Activated CD8-positive, alpha-beta memory T cell treated with anti-CD3 and anti-CD28 coated beads, Interleukin-2, amount 50 U/mL, for 24 hours (primary cell): ENCODE measurements around the gene SH3RF3.

Source experiments
- DNase-seq: peaks from one replicate; pipeline ENCODE4 v3.0.0-alpha.2; 2020; ENCODE audit errors: extremely low read depth

SH3RF3 gene

GRCh38 chr2:109409321-109410038 lies 280.5 kb downstream of the SH3RF3 start:
- no peak for DNase-seq

GRCh38 chr2:109410039-109410815 lies 281.2 kb downstream of the SH3RF3 start:
- no peak for DNase-seq

GRCh38 chr2:109411640-109412325 lies 282.8 kb downstream of the SH3RF3 start:
- no peak for DNase-seq

GRCh38 chr2:109415581-109416013 lies 286.6 kb downstream of the SH3RF3 start:
- no peak for DNase-seq

GRCh38 chr2:109417701-109418335 lies 288.8 kb downstream of the SH3RF3 start:
- DNase-seq = no peak

GRCh38 chr2:109418716-109419115 lies 289.7 kb downstream of the SH3RF3 start:
- no peak for DNase-seq

GRCh38 chr2:109419171-109419756 lies 290.3 kb downstream of the SH3RF3 start:
- DNase-seq = no peak

GRCh38 chr2:109419960-109420370 lies 291.0 kb downstream of the SH3RF3 start:
- DNase-seq = no peak

- no peak for DNase-seq
Observed at GRCh38 chr2:109421101-109421500, 292.1 kb downstream of the SH3RF3 start.

GRCh38 chr2:109421642-109422041 lies 292.6 kb downstream of the SH3RF3 start:
- no peak for DNase-seq

- no peak for DNase-seq
Observed at GRCh38 chr2:109422071-109422757, 293.2 kb downstream of the SH3RF3 start.

- DNase-seq = no peak
Observed at GRCh38 chr2:109422758-109423500, 293.9 kb downstream of the SH3RF3 start.

- no peak for DNase-seq
Observed at GRCh38 chr2:109423556-109424359, 294.8 kb downstream of the SH3RF3 start.

GRCh38 chr2:109425411-109425810 lies 296.4 kb downstream of the SH3RF3 start:
- DNase-seq = no peak

- DNase-seq = no peak
Observed at GRCh38 chr2:109427661-109428091, 298.7 kb downstream of the SH3RF3 start.

GRCh38 chr2:109428281-109428680 lies 299.3 kb downstream of the SH3RF3 start:
- DNase-seq = no peak

GRCh38 chr2:109428841-109429566 lies 300.0 kb downstream of the SH3RF3 start:
- DNase-seq = no peak

GRCh38 chr2:109429567-109430328 lies 300.7 kb downstream of the SH3RF3 start:
- no peak for DNase-seq
